Vagina (tissue), 2 donors: Measurements from ENCODE around the gene TBC1D7. TPM values are rescaled to one million over a fixed set of nuclear protein-coding genes. Genes with fewer than 3 reads are reported as not detected.

Experiments
- DNase-seq, 2 donors: peaks; one replicate each; pipeline ENCODE4 v3.0.0-alpha.2; 2017; ENCODE audit errors: extremely low spot score in 2 of 2
- H3K27ac ChIP-seq: fragments of 200-600 bp; sonication (generic); one replicate; pipeline ENCODE4 v1.5.1; 2019
- H3K27me3 ChIP-seq: fragments of 200-600 bp; sonication (generic); one replicate; pipeline ENCODE4 v1.5.1; 2019
- H3K36me3 ChIP-seq, 2 donors: fragments of 200-600 bp; sonication (generic); one replicate each; pipeline ENCODE4 v1.5.1; 2017 to 2019
- H3K4me1 ChIP-seq: fragments of 200-600 bp; sonication (generic); one replicate; pipeline ENCODE4 v1.5.1; 2019
- H3K4me3 ChIP-seq, 2 donors: fragments of 200-600 bp; sonication (generic); 1 replicate in 1 of 2; 2 replicates in 1 of 2; pipeline ENCODE4 v1.5.1; 2016 to 2019
- H3K9me3 ChIP-seq: fragments of 200-600 bp; sonication (generic); one replicate; pipeline ENCODE4 v1.5.1; 2019
- CTCF ChIP-seq, 3 experiments: fragments of 450-650 bp in 2 of 3; fragments of 200-600 bp in 1 of 3; sonication (generic) in 1 of 3; IDR thresholded peaks; one replicate each; pipeline ENCODE4 v1.5.1; 2017 to 2019; ENCODE audit warnings: antibody characterized with exemption in 3 of 3, mild to moderate bottlenecking in 2 of 3, moderate library complexity in 2 of 3
- POLR2A ChIP-seq, 2 donors: fragments of 450-650 bp; IDR thresholded peaks; one replicate each; pipeline ENCODE4 v1.6.1; 2017; ENCODE audit warnings: antibody characterized with exemption in 2 of 2, mild to moderate bottlenecking in 2 of 2, moderate library complexity in 2 of 2
- POLR2AphosphoS5 ChIP-seq, 2 donors: sonication (generic); formaldehyde crosslinking; IDR thresholded peaks; one replicate each; pipeline ENCODE4 v1.9.0; 2017; ENCODE audit warnings: antibody characterized with exemption in 2 of 2, mild to moderate bottlenecking in 2 of 2, low read depth in 1 of 2; ENCODE audit not compliant: insufficient read depth in 1 of 2
- intact Hi-C: fragments of 100-400 bp; cut with DNase I; formaldehyde crosslinking; loops from one replicate; pipeline ENCODE4 v1.15.1; 2023
- total RNA-seq: library from RNA; depleted of rRNA; stranded (reverse); fragments of >200 nt; gene quantifications from one replicate; pipeline ENCODE4 v1.2.3, GENCODE V29; 2016

The TBC1D7 gene
- total RNA-seq, 1 donor from 2014 or later: 13.0 TPM

GRCh38 chr6:13318821-13319220 is 9.5 kb downstream of the TBC1D7 start:
- Histone ChIP-seq H3K36me3 (peaks cover 3 to 74% of the 10 kb centered on the region in 2 donors), H3K27ac (no peak overlapping the region), H3K4me1 (no peaks in the 10 kb centered on the region), H3K4me3 (no peak overlapping the region), H3K9me3 (no peaks in the 10 kb centered on the region), H3K27me3 (no peaks in the 10 kb centered on the region)
- TF ChIP-seq CTCF (IDR thresholded peaks at IDR 0.05) (no peak), POLR2A (IDR thresholded peaks at IDR 0.05) (no peak), POLR2AphosphoS5 (IDR thresholded peaks at IDR 0.05; ENCODE audit: insufficient read depth in 1 of 2, low read depth in 1 of 2) (no peak)
- no peak for DNase-seq
- intact Hi-C loops: no loop called here

- no peaks in the 10 kb centered on the region for H3K4me1 ChIP-seq
- no peak for DNase-seq
- no peaks in the 10 kb centered on the region for H3K27me3 ChIP-seq
- H3K27ac ChIP-seq: no peak overlapping the region
- H3K4me3 ChIP-seq: no peak overlapping the region
- intact Hi-C loops: no loop called here
- TF ChIP-seq CTCF (IDR thresholded peaks at IDR 0.05) (no peak), POLR2AphosphoS5 (IDR thresholded peaks at IDR 0.05; ENCODE audit: insufficient read depth in 1 of 2, low read depth in 1 of 2) (no peak), POLR2A (IDR thresholded peaks at IDR 0.05) (no peak)
- H3K36me3 ChIP-seq: peaks cover 3 to 57% of the 10 kb centered on the region in 2 donors
- H3K9me3 ChIP-seq: no peaks in the 10 kb centered on the region
These were observed 12.4 kb downstream of the TBC1D7 start for GRCh38 chr6:13315896-13316295.

GRCh38 chr6:13314806-13315205 is 13.5 kb downstream of the TBC1D7 start:
- Histone ChIP-seq H3K27ac (no peak overlapping the region), H3K4me3 (no peak overlapping the region), H3K4me1 (no peaks in the 10 kb centered on the region), H3K9me3 (no peaks in the 10 kb centered on the region), H3K27me3 (no peaks in the 10 kb centered on the region), H3K36me3 (peaks cover 0 to 47% of the 10 kb centered on the region in 2 donors)
- DNase-seq: no peak
- intact Hi-C loops: no loop called here
- TF ChIP-seq CTCF (IDR thresholded peaks at IDR 0.05) (no peak), POLR2AphosphoS5 (IDR thresholded peaks at IDR 0.05; ENCODE audit: insufficient read depth in 1 of 2, low read depth in 1 of 2) (no peak), POLR2A (IDR thresholded peaks at IDR 0.05) (no peak)

- no peaks in the 10 kb centered on the region for H3K9me3 ChIP-seq
- no peak overlapping the region for H3K4me3 ChIP-seq
- intact Hi-C loops: no loop called here
- peaks cover 0 to 27% of the 10 kb centered on the region in 2 donors for H3K36me3 ChIP-seq
- no peaks in the 10 kb centered on the region for H3K27me3 ChIP-seq
- no peak for DNase-seq
- no peaks in the 10 kb centered on the region for H3K4me1 ChIP-seq
- H3K27ac ChIP-seq: no peak overlapping the region
- no peak for TF ChIP-seq CTCF (IDR thresholded peaks at IDR 0.05)
- no peak for TF ChIP-seq POLR2A (IDR thresholded peaks at IDR 0.05)
- no peak for TF ChIP-seq POLR2AphosphoS5 (IDR thresholded peaks at IDR 0.05; ENCODE audit: insufficient read depth in 1 of 2, low read depth in 1 of 2)
These were observed 17.2 kb downstream of the TBC1D7 start for GRCh38 chr6:13311155-13311554.

GRCh38 chr6:13308332-13308731 is 20.0 kb downstream of the TBC1D7 start:
- TF ChIP-seq POLR2A (IDR thresholded peaks at IDR 0.05) (no peak), CTCF (IDR thresholded peaks at IDR 0.05) (no peak), POLR2AphosphoS5 (IDR thresholded peaks at IDR 0.05; ENCODE audit: insufficient read depth in 1 of 2, low read depth in 1 of 2) (no peak)
- DNase-seq: no peak
- Histone ChIP-seq H3K4me1 (peaks cover 4% of the 10 kb centered on the region), H3K27ac (no peak overlapping the region), H3K27me3 (no peaks in the 10 kb centered on the region), H3K4me3 (no peak overlapping the region), H3K36me3 (peaks cover 0 to 33% of the 10 kb centered on the region in 2 donors), H3K9me3 (no peaks in the 10 kb centered on the region)
- intact Hi-C loops: no loop called here
